ENCODE data around the gene PLK4. TPM values are rescaled to one million over a fixed set of nuclear protein-coding genes. Genes with fewer than 3 reads are reported as not detected.

PLK4 gene
- 13.5 to 19.2 TPM (median 16.5 TPM) in 5 replicates for total RNA-seq (2022; extraction: Qiagen RNA extraction)

GRCh38 chr4:127880763-127881562 lies at the start of gene PLK4:
Gene PLK4, plus strand, starts transcription at chr4:127880893. Its CDS starts 242 bp downstream, at chr4:127881135.

Other genes with a start within 250 kb of the PLK4 start
- 0.99 to 1.5 TPM (median 1.3 TPM) in 5 replicates for gene INTU, start 247.9 kb upstream of the PLK4 start, total RNA-seq (2022; extraction: Qiagen RNA extraction)
- gene SLC25A31, start 150.5 kb upstream of the PLK4 start, total RNA-seq (2022; extraction: Qiagen RNA extraction) = not detected in 5 replicates
- 6.2 to 7.8 TPM (median 7.3 TPM) in 5 replicates for gene HSPA4L, start 98.6 kb upstream of the PLK4 start, total RNA-seq (2022; extraction: Qiagen RNA extraction)
- gene MFSD8, start 84.3 kb downstream of the PLK4 start, total RNA-seq (2022; extraction: Qiagen RNA extraction) = 12.7 to 15.1 TPM (median 13.0 TPM) in 5 replicates
- gene ABHD18, start 84.5 kb downstream of the PLK4 start, total RNA-seq (2022; extraction: Qiagen RNA extraction) = 3.2 to 4.0 TPM (median 3.4 TPM) in 5 replicates
- 11.5 to 15.9 TPM (median 13.6 TPM) in 5 replicates for gene LARP1B, start 180.4 kb downstream of the PLK4 start, total RNA-seq (2022; extraction: Qiagen RNA extraction)